Type B pancreatic cell (in vitro differentiated cells): ENCODE measurements around the gene CDRT4. TPM values are rescaled to one million over a fixed set of nuclear protein-coding genes. Genes with fewer than 3 reads are reported as not detected.

Experiments used
- DNase-seq: peaks from one replicate; pipeline ENCODE4 v3.0.0; 2021; ENCODE audit warnings: mixed read lengths; ENCODE audit not compliant: unreplicated experiment; ENCODE audit errors: extremely low spot score
- H3K27ac Mint-ChIP-seq: 2 replicates; pipeline ENCODE4 v1.8.0; 2021; ENCODE audit warnings: mild to moderate bottlenecking, mixed read lengths
- H3K27me3 Mint-ChIP-seq: 2 replicates; pipeline ENCODE4 v1.8.0; 2021; ENCODE audit warnings: mixed read lengths
- H3K36me3 Mint-ChIP-seq: 2 replicates; pipeline ENCODE4 v1.8.0; 2021; ENCODE audit warnings: mixed read lengths
- H3K4me1 Mint-ChIP-seq: one replicate; pipeline ENCODE4 v1.8.0; 2021; ENCODE audit warnings: mixed read lengths; ENCODE audit not compliant: unreplicated experiment
- H3K4me3 Mint-ChIP-seq: 2 replicates; pipeline ENCODE4 v1.8.0; 2021; ENCODE audit warnings: mild to moderate bottlenecking, mixed read lengths
- H3K9me3 Mint-ChIP-seq: 2 replicates; pipeline ENCODE4 v1.8.0; 2021; ENCODE audit warnings: mixed read lengths
- total RNA-seq: library from RNA; stranded (reverse); gene quantifications from 2 replicates; pipeline ENCODE4 v1.2.1, GENCODE V29; 2021; ENCODE audit warnings: low replicate concordance
- TF ChIP-seq, protein P1 (sequence below): fragments of 200-600 bp; sonication (generic); conservative IDR thresholded peaks from 2 replicates; pipeline ENCODE4 v1.5.0; 2021; ENCODE audit warnings: antibody characterized with exemption, mild to moderate bottlenecking

The CDRT4 gene
- total RNA-seq, 1 donor from 2014 or later, result 12.9 TPM

DNA sequence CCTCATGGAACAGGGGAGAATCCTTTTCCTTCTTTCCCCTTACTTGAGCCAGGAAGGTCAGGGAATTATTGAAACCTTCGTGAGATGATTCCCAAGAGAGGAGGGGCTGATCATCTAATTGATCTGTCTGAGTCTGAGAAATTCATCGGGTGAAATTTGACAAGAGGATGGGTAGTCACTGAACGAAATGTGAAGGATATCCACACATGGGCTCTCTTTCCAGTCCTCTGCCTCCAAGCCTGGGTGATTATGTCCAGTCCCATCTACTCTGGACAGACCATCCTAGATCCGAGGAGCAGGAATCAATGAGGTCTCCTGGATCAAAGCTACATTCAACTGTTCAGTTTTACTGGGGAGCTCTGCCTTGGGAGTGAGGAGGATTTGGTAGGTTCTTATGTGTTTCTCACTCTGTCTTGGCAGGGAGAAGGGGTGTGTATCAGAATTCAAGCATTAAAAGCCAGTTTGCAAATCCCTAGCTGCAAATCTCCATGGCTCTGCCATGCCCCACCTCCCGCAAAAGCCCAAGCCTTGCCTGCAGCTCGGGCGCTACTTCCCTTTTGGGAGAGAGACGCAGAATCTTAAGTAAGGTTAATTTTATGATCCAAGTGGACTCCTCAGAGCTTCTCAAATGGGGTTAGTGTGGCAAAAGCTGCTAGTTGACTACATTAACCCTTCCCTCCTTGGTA lies 78.9 kb downstream of the CDRT4 start:
- no peak overlapping the region for H3K27ac Mint-ChIP-seq
- no peak overlapping the region for H3K4me3 Mint-ChIP-seq
- H3K9me3 Mint-ChIP-seq, result peaks cover 7% of the 10 kb centered on the region
- TF ChIP-seq, protein P1, sequence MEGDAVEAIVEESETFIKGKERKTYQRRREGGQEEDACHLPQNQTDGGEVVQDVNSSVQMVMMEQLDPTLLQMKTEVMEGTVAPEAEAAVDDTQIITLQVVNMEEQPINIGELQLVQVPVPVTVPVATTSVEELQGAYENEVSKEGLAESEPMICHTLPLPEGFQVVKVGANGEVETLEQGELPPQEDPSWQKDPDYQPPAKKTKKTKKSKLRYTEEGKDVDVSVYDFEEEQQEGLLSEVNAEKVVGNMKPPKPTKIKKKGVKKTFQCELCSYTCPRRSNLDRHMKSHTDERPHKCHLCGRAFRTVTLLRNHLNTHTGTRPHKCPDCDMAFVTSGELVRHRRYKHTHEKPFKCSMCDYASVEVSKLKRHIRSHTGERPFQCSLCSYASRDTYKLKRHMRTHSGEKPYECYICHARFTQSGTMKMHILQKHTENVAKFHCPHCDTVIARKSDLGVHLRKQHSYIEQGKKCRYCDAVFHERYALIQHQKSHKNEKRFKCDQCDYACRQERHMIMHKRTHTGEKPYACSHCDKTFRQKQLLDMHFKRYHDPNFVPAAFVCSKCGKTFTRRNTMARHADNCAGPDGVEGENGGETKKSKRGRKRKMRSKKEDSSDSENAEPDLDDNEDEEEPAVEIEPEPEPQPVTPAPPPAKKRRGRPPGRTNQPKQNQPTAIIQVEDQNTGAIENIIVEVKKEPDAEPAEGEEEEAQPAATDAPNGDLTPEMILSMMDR, result no peak
- H3K36me3 Mint-ChIP-seq, result no peaks in the 10 kb centered on the region
- no peaks in the 10 kb centered on the region for H3K4me1 Mint-ChIP-seq
- H3K27me3 Mint-ChIP-seq, result peaks cover 8% of the 10 kb centered on the region
- no peak for DNase-seq

DNA sequence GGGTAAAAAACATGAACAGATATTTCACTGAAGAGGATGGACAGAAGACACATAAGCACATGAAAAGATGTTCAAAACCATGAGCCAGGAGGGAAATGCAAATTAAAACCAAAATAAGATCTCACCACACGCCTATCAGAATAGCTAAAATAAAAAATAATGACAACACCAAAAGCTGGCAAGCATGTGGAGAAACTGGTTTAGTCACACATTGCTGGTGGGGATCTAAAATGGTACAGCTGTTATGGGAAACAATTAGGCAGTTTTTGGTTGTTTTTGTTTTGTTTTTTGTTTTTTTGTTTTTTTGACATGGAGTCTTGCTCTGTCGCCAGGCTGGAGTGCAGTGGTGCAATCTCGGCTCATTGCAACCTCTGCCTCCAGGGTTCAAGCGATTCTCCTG lies 81.3 kb downstream of the CDRT4 start:
- no peak overlapping the region for H3K27ac Mint-ChIP-seq
- H3K4me3 Mint-ChIP-seq, result no peak overlapping the region
- H3K36me3 Mint-ChIP-seq, result no peaks in the 10 kb centered on the region
- peaks cover 4% of the 10 kb centered on the region for H3K9me3 Mint-ChIP-seq
- no peaks in the 10 kb centered on the region for H3K4me1 Mint-ChIP-seq
- H3K27me3 Mint-ChIP-seq, result peaks cover 8% of the 10 kb centered on the region
- DNase-seq, result no peak
- TF ChIP-seq, protein P1, result no peak

Other genes with a start within 250 kb of the CDRT4 start
- gene PMP22, start 202.3 kb downstream of the CDRT4 start, total RNA-seq, result 5.8 and 16.2 TPM in 2 replicates
- gene TEKT3, start 126.0 kb downstream of the CDRT4 start, total RNA-seq, result 0.56 and 1.3 TPM in 2 replicates
- gene TVP23C, start 95.9 kb upstream of the CDRT4 start, total RNA-seq, result 15.1 and 26.8 TPM in 2 replicates
- 2.4 and 3.3 TPM in 2 replicates for gene FBXW10B, start 152.1 kb upstream of the CDRT4 start, total RNA-seq
- gene TRIM16, start 216.7 kb upstream of the CDRT4 start, total RNA-seq, result 46.4 and 53.6 TPM in 2 replicates
- gene ZNF286A, start 232.1 kb upstream of the CDRT4 start, total RNA-seq, result 46.1 and 86.1 TPM in 2 replicates